Duodenal mucosa (tissue), 2 donors: Measurements from ENCODE around the gene CSNK1D.
"Not testable (repeated sequence)": the region's sequence is repeated elsewhere in the genome, so short reads cannot be mapped to it uniquely, and the experiment has no call there.

ENCODE experiments used
- H3K27ac ChIP-seq: one replicate; pipeline ENCODE4 v1.7.0; 2013; ENCODE audit warnings: low read depth, low read length
- H3K27me3 ChIP-seq, 2 donors: one replicate each; pipeline ENCODE4 v1.7.0; 2013; ENCODE audit warnings: low read length in 2 of 2, control low read depth in 1 of 2; ENCODE audit not compliant: insufficient read depth in 2 of 2, control insufficient read depth in 1 of 2
- H3K36me3 ChIP-seq, 2 donors: one replicate each; pipeline ENCODE4 v1.7.0; 2013; ENCODE audit warnings: low read length in 2 of 2, control low read depth in 1 of 2; ENCODE audit not compliant: insufficient read depth in 2 of 2, control insufficient read depth in 1 of 2
- H3K4me1 ChIP-seq, 2 donors: one replicate each; pipeline ENCODE4 v1.7.0; 2013; ENCODE audit warnings: low read length in 2 of 2, control low read depth in 1 of 2; ENCODE audit not compliant: insufficient read depth in 2 of 2, control insufficient read depth in 1 of 2
- H3K4me3 ChIP-seq, 2 donors: one replicate each; pipeline ENCODE4 v1.7.0; 2013; ENCODE audit warnings: low read length in 2 of 2, low read depth in 1 of 2
- H3K9ac ChIP-seq, 2 donors: one replicate each; pipeline ENCODE4 v1.7.0; 2013; ENCODE audit warnings: low read length in 2 of 2, low read depth in 1 of 2
- H3K9me3 ChIP-seq, 2 donors: one replicate each; pipeline ENCODE4 v1.7.0; 2013; ENCODE audit warnings: low read length in 2 of 2, control low read depth in 1 of 2; ENCODE audit not compliant: control insufficient read depth in 1 of 2

CSNK1D gene

DNA sequence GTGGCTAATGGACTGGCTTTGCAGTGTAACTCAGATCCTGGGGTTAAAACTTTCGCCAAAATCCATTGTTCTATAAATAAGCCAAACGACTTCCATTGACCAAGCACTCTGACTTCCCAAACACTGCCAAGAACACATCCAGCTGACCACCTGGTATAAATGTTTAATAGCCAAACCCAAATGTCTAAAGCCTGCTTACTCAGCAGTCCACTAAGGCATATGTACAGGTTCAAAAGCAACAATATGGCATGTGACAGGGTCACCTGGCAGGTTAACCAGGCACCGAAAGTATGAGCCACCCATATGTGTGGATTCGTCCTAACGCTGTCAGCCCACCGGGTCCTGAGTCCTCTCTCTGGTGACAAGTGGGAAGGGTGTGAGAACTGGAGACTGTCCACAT lies 2.1 kb downstream of the CSNK1D start:
- Histone ChIP-seq H3K9ac (peak overlapping the region; percentile 30 to 53), H3K36me3 (peaks cover 10 to 29% of the 10 kb centered on the region in 2 donors), H3K27me3 (no peaks in the 10 kb centered on the region), H3K9me3 (no peaks in the 10 kb centered on the region), H3K27ac (no peak overlapping the region), H3K4me3 (peak overlapping the region; percentile 68 to 72), H3K4me1 (peaks cover 63 to 66% of the 10 kb centered on the region in 2 donors)

DNA sequence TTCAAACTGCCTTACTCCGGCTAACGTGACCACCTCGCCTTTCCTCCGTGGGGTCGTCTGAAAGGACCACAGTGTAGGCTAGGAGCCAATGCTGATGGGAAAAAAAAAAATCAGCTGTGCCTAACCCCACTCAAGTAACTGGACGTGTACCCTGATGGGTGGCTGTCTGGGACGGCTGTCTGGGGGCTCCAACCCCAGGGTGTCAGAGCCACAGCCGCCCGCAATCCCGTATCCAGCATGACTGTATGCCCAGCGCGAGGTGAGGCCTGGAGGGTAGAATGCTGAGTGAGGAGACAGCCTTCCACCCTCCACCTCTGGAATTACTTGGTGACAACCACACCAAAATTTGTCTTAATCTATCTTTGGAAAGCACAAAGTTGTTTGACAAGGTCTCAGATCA lies 2.8 kb downstream of the CSNK1D start:
- H3K27me3 ChIP-seq = no peaks in the 10 kb centered on the region
- peak overlapping the region in 1 of 2 donors; percentile 33 for H3K4me3 ChIP-seq
- peaks cover 71% of the 10 kb centered on the region in 2 donors for H3K4me1 ChIP-seq
- H3K9ac ChIP-seq = peak overlapping the region; percentile 39
- H3K9me3 ChIP-seq = no peaks in the 10 kb centered on the region
- peak overlapping the region; percentile 26 for H3K27ac ChIP-seq
- H3K36me3 ChIP-seq = peaks cover 18 to 36% of the 10 kb centered on the region in 2 donors

DNA sequence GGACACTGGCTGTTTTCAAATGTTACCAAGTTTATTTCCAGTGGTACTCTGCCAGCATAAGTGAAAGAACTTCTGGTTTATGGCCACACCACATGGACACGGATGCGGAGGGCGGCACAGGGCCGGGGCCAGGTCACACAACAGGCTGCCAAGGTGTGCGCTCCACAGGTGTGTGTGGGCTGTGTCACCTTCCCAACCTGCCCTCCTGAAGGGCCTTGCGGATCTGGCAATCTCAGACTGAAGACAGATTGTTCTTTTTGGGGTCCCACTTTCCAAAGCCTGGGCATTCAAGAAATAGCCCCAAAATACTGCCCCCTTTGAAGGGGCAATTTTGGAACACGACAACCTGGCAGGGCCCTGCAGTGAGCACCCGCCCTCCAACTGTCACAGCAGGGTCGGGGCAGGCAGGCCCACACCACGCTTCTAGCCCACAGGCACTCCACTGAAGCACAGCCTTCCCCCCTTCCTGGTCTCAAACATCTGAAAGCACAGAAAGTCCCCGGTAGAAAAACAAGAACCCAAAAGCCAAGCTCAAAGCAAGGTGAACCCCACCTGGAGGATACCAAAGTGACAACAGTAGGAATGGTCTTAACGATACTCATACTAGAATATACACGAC lies 3.5 kb downstream of the CSNK1D start:
- Histone ChIP-seq H3K4me3 (peak overlapping the region; percentile 33 to 36), H3K27ac (peak overlapping the region; percentile 26), H3K36me3 (peaks cover 22 to 43% of the 10 kb centered on the region in 2 donors), H3K9me3 (no peaks in the 10 kb centered on the region), H3K4me1 (peaks cover 71 to 74% of the 10 kb centered on the region in 2 donors), H3K9ac (peak overlapping the region; percentile 39 to 43), H3K27me3 (no peaks in the 10 kb centered on the region)

DNA sequence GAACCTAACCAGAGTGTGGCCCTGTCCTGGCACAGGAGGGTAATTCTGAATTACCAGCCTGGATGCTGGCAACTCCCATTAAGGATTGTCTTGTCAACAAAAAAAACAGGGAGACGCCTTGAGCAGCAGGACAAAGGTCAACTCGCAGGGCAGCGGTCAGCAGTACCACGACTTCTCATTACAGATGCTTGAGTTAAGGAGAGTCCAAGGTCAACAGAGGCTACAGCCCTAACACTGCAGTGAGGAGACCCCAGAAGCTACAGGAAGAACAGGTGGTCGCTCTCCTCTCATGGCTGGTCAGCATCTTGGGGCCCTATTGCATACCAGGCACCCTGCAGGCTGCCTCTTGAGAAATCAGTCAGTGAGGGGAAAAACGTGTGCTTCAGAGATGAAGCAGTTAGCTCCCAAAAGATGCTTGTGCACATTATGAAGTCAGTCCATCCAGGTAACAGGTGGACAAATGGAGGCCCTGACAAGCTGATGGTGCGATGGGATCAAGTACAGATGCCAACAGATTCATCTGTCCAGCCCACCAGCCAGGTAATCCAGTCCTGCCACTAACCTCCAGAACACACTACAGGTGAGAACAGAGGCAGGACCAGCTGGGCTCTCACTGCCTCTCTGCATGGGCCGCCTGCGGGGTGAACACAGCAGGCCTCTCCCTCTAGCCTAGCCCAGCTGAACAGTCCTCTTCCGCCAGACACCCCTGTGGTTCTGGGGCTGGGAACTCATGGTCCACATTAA lies 4.2 kb downstream of the CSNK1D start:
- no peaks in the 10 kb centered on the region for H3K9me3 ChIP-seq
- H3K9ac ChIP-seq = peak overlapping the region in 1 of 2 donors; percentile 48
- no peaks in the 10 kb centered on the region for H3K27me3 ChIP-seq
- peak overlapping the region; percentile 26 for H3K27ac ChIP-seq
- H3K36me3 ChIP-seq = peaks cover 26 to 50% of the 10 kb centered on the region in 2 donors
- peak overlapping the region in 1 of 2 donors; percentile 36 for H3K4me3 ChIP-seq
- peaks cover 68 to 72% of the 10 kb centered on the region in 2 donors for H3K4me1 ChIP-seq

DNA sequence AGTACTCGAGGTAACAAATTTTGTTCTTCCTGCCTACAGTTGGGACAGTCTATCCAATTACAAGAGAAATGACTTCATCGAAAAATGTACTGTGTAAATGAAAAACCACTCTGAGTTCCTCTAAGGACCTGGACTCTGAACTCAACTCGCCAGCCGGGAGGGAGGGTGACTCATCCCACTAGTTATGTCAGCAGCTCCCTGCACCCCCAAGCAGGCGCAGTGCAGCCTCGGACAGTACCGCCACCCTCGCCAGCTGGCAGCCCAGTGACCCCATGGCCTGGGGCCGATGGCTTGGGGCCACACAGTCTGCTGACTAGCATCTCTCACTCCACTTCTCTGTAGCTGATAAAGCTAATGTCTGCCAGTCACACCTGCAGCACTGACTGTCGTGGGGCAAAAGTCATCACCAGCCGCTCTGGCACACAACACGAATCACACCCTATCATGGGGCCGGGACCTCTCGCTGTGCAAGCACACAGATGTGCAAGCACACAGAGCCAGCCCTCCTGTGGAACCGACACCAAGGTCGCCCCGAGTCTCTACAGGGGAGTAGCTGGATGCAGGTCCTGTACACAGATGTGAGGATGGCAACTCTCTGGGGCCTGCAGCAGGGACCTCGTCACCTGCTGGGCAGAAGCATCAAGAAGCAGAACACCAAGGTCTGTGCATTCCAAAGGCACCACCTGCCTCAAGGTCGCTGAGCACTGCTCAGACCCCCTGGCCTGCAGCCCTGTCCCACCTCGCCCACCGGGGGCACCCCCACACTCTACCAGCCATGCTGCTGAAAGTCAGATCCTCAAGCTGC lies 5.7 kb downstream of the CSNK1D start:
- Histone ChIP-seq H3K4me1 (peaks cover 61 to 65% of the 10 kb centered on the region in 2 donors), H3K27me3 (no peaks in the 10 kb centered on the region), H3K27ac (peak overlapping the region; percentile 89), H3K9me3 (no peaks in the 10 kb centered on the region), H3K9ac (peak overlapping the region; percentile 69 to 74), H3K36me3 (peaks cover 39 to 65% of the 10 kb centered on the region in 2 donors), H3K4me3 (peak overlapping the region; percentile 45 to 49)

DNA sequence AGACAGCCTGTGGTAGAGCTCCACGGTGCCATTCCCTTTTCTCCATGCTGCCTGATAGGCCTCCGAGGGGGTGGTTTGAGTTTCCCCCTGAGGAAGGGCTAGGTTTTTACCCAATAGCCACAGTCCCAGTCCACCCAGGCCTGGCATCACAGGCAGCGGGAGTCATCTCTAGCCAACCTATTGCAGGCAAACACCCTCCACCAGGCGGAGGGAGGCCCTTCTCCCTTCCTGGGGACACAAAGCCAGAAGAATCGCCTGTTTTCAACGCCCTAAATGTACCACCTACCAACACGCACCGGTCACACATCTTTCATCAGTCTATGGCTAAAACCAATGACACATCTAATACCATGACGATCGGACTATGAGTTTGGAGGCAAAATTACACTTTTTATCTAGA lies 7.4 kb downstream of the CSNK1D start:
- no peaks in the 10 kb centered on the region for H3K9me3 ChIP-seq
- peaks cover 49 to 75% of the 10 kb centered on the region in 2 donors for H3K36me3 ChIP-seq
- H3K27ac ChIP-seq = peak overlapping the region; percentile 13
- no peaks in the 10 kb centered on the region for H3K27me3 ChIP-seq
- peak overlapping the region; percentile 20 to 74 for H3K9ac ChIP-seq
- peaks cover 49 to 53% of the 10 kb centered on the region in 2 donors for H3K4me1 ChIP-seq
- no peak overlapping the region for H3K4me3 ChIP-seq

DNA sequence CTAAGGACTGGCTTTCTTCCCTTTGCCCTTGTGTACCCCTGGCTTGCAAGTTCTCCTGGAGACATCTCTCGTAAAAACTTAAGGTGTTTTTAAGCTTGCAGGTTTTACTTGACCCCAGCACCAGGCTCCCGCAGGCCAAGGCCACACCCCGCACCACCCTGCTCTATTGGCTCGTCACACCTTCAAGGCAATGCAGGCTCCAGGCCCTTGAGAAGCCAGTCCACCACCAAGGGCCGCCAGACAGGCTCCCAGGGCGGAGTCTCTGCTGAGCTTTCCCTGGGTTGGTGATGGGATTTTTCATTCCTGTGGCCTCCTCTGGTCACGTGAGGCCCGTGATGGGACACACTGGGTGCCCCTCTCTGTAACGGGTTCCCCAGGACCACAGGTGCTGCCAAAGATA lies 9.9 kb downstream of the CSNK1D start:
- no peaks in the 10 kb centered on the region for H3K9me3 ChIP-seq
- no peak overlapping the region for H3K9ac ChIP-seq
- H3K4me1 ChIP-seq = peaks cover 26 to 30% of the 10 kb centered on the region in 2 donors
- peaks cover 64 to 85% of the 10 kb centered on the region in 2 donors for H3K36me3 ChIP-seq
- H3K27me3 ChIP-seq = no peaks in the 10 kb centered on the region
- H3K4me3 ChIP-seq = no peak overlapping the region
- no peak overlapping the region for H3K27ac ChIP-seq

DNA sequence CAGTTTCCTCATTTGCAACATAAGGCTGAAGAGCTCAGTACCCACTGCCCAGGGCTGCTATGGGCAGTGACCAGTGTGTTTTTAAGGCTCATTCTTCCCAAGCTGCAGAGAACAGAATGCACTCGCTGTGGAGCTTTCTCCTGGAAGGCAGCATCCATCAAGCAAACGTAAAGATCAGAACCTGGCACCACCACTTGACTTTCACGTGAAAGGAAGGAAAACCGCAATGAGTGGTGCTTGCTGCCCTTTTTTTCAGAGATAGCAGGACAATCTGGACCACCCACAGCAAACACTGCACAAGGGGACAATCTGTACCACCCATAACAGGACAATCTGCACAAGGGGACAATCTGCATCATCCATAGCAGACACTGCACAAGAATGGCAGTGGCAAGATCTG lies 11.2 kb downstream of the CSNK1D start:
- Histone ChIP-seq H3K27ac (no peak overlapping the region), H3K9ac (no peak overlapping the region), H3K4me1 (peaks cover 13 to 18% of the 10 kb centered on the region in 2 donors), H3K36me3 (peaks cover 67 to 87% of the 10 kb centered on the region in 2 donors), H3K4me3 (no peak overlapping the region), H3K27me3 (no peaks in the 10 kb centered on the region), H3K9me3 (no peaks in the 10 kb centered on the region)

DNA sequence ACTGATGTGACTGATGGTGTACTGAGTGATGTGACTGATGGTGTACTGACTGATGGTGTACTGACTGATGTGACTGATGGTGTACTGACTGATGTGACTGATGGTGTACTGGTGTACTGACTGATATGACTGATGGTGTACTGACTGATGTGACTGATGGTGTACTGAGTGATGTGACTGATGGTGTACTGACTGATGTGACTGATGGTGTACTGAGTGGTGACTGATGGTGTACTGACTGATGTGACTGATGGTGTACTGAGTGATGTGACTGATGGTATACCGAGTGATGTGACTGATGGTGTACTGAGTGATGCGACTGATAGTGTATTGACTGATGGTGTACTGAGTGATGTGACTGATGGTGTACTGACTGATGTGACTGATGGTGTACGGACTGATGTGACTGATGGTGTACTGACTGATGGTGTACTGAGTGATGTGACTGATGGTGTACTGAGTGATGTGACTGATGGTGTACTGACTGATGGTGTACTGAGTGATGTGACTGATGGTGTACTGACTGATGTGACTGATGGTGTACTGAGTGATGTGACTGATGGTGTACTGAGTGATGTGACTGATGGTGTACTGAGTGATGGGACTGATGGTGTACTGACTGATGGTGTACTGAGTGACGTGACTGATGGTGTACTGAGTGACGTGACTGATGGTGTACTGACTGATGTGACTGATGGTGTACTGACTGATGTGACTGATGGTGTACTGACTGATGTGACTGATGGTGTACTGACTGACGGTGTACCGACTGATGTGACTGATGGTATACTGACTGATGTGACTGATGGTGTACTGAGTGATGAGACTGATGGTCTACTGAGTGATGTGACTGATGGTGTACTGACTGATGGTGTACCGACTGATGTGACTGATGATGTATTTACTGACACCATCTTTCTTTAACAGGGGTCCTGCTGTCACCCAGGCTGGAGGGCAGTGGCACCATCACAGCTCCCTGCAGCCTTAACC lies 13.2 kb downstream of the CSNK1D start:
- H3K4me1 ChIP-seq, H3K27ac ChIP-seq, H3K27me3 ChIP-seq, H3K9me3 ChIP-seq, H3K9ac ChIP-seq, H3K4me3 ChIP-seq: not testable (repeated sequence)
- H3K36me3 ChIP-seq = peaks cover 64 to 94% of the 10 kb centered on the region in 2 donors
